Mucosa of descending colon (tissue), 3 donors: ENCODE results near the gene CDO1. TPM values are rescaled to one million over a fixed set of nuclear protein-coding genes. Genes with fewer than 3 reads are reported as not detected.

Experiments
- ATAC-seq: fragments of 200-7000 bp; cut with Tn5 transposase; one replicate; pipeline ENCODE4 v1.9.1; 2020; ENCODE audit warnings: mild to moderate bottlenecking, moderate library complexity
- DNase-seq, 3 donors: peaks; one replicate each; pipeline ENCODE4 v3.0.0-alpha.2; 2020
- H3K36me3 ChIP-seq: fragments of 200-600 bp; one replicate; pipeline ENCODE4 v1.8.0; 2021; ENCODE audit warnings: low read depth, mild to moderate bottlenecking
- H3K4me1 ChIP-seq: fragments of 200-600 bp; one replicate; pipeline ENCODE4 v1.8.0; 2021; ENCODE audit warnings: low read depth, mild to moderate bottlenecking
- H3K4me3 ChIP-seq: fragments of 200-600 bp; one replicate; pipeline ENCODE4 v1.8.0; 2021; ENCODE audit warnings: mild to moderate bottlenecking
- H3K9me3 ChIP-seq: fragments of 200-600 bp; one replicate; pipeline ENCODE4 v1.8.0; 2021; ENCODE audit warnings: mild to moderate bottlenecking
- CTCF ChIP-seq: fragments of 200-600 bp; IDR thresholded peaks from one replicate; pipeline ENCODE4 v1.8.0; 2022; ENCODE audit warnings: antibody characterized with exemption, mild to moderate bottlenecking
- intact Hi-C, 2 donors: fragments of 100-400 bp; cut with DNase I in 1 of 2; cut with micrococcal nuclease in 1 of 2; formaldehyde crosslinking; loops; one replicate each; pipeline versions ENCODE4 v1.11.0 to v1.11.1; 2022; cut with DNase I, micrococcal nuclease
- total RNA-seq, 3 donors: library from RNA; stranded (reverse); fragmentation: NEBNext Ultra II Directional in 2 of 3; extraction: Animal tissue kit (Norgen Biotek cat#: 25700) in 2 of 3; gene quantifications; one replicate each; pipeline versions ENCODE4 v1.2.1 to v1.2.4, GENCODE V29; 2021 to 2023
- donor health status: DM: no; HTN: no; CAD: no; lungs with moderate emphysema.
- donor health status: DM: no; HTN: no; CAD: no.
- donor health status: DM: no; HTN: yes; CAD: no.

CDO1 gene
- total RNA-seq, 3 donors from 2014 or later, result 2.0 to 3.0 TPM; not detected in 1

GRCh38 chr5:115841382-115842088 lies 25.1 kb upstream of the CDO1 start, which contains the start of the genes AP3S1 and ATG12:
Gene AP3S1 (plus strand): TSS chr5:115841935. CDS start chr5:115842038, 103 bp downstream.
Gene ATG12 (minus strand): TSS chr5:115841565. CDS start chr5:115841552, 13 bp downstream.
- no peaks in the 10 kb centered on the region for H3K9me3 ChIP-seq
- H3K4me1 ChIP-seq, result peaks cover 32% of the 10 kb centered on the region
- peaks cover 7% of the 10 kb centered on the region for H3K36me3 ChIP-seq
- ATAC-seq, result peak; percentile 97
- DNase-seq, result peak; percentile 95 to 96 (median 96)
- intact Hi-C loops, result loop anchor here in 1 of 2 donors (5.0 kb wide), 2 partner anchors 214 to 299 kb away; partner anchors contain the start of genes FEM1C and TMED7
- no peak for TF ChIP-seq CTCF
- H3K4me3 ChIP-seq, result peak within 1 kb of the TSS; percentile 94

GRCh38 chr5:115840873-115841272 lies 24.4 kb upstream of the CDO1 start:
- peaks cover 32% of the 10 kb centered on the region for H3K4me1 ChIP-seq
- no peak for TF ChIP-seq CTCF
- ATAC-seq (no peak), DNase-seq (no peak)
- peak overlapping the region; percentile 94 for H3K4me3 ChIP-seq
- H3K36me3 ChIP-seq, result peaks cover 12% of the 10 kb centered on the region
- H3K9me3 ChIP-seq, result no peaks in the 10 kb centered on the region
- intact Hi-C loops, result loop anchor here in 1 of 2 donors (5.0 kb wide), 2 partner anchors 214 to 299 kb away; partner anchors contain the start of genes FEM1C and TMED7

- intact Hi-C loops, result no loop called here
- Histone ChIP-seq H3K4me3 (no peak overlapping the region), H3K36me3 (peaks cover 12% of the 10 kb centered on the region), H3K4me1 (peaks cover 32% of the 10 kb centered on the region), H3K9me3 (no peaks in the 10 kb centered on the region)
- ATAC-seq (no peak), DNase-seq (peak in 1 of 3 donors; percentile 32)
- peak; percentile 16 for TF ChIP-seq CTCF
Observed at GRCh38 chr5:115838885-115839518, 22.5 kb upstream of the CDO1 start.

- no peak overlapping the region for H3K4me3 ChIP-seq
- TF ChIP-seq CTCF, result no peak
- ATAC-seq (no peak), DNase-seq (no peak)
- peaks cover 12% of the 10 kb centered on the region for H3K36me3 ChIP-seq
- H3K9me3 ChIP-seq, result no peaks in the 10 kb centered on the region
- intact Hi-C loops, result no loop called here
- peaks cover 23% of the 10 kb centered on the region for H3K4me1 ChIP-seq
Observed at GRCh38 chr5:115835481-115835880, 19.0 kb upstream of the CDO1 start.

GRCh38 chr5:115831163-115831768 lies 14.8 kb upstream of the CDO1 start:
- H3K36me3 ChIP-seq, result peaks cover 2% of the 10 kb centered on the region

More at GRCh38 chr5:115831163-115831768, 14.8 kb upstream of the CDO1 start:
- Histone ChIP-seq H3K4me3 (no peak overlapping the region), H3K4me1 (no peaks in the 10 kb centered on the region), H3K9me3 (no peaks in the 10 kb centered on the region)
- intact Hi-C loops, result no loop called here
- ATAC-seq, result peak; percentile 70
- peak; percentile 66 for TF ChIP-seq CTCF
- peak in 1 of 3 donors; percentile 41 for DNase-seq
